GM19438 (cell line): Measurements from ENCODE around the gene OPRM1.
"Not testable (repeated sequence)": the region's sequence is repeated elsewhere in the genome, so short reads cannot be mapped to it uniquely, and the experiment has no call there.

Experiments used
- ATAC-seq: cut with Tn5 transposase; IDR thresholded peaks from one replicate; pipeline ENCODE4 v1.9.1; 2021; ENCODE audit warnings: low read depth; ENCODE audit not compliant: unreplicated experiment

OPRM1 gene

DNA sequence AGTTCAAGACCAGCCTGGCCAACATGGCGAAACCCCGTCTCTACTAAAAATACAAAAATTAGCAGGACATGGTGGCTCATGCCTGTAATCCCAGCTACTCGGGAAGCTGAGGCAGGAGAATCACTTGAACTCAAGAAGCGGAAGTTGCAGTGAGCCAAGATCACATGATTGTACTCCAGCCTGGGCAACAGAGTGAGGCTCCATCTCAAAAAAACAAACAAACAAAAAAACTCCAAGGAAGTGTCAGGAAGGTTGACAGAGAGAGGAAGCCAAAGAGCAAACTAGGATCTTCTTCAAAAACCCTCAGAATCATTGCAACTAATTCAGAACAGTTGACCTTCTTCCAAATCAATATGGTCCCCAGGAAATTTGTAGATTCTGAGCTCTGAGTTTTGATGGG lies 162.6 kb downstream of the OPRM1 start:
- ATAC-seq: not testable (repeated sequence)

DNA sequence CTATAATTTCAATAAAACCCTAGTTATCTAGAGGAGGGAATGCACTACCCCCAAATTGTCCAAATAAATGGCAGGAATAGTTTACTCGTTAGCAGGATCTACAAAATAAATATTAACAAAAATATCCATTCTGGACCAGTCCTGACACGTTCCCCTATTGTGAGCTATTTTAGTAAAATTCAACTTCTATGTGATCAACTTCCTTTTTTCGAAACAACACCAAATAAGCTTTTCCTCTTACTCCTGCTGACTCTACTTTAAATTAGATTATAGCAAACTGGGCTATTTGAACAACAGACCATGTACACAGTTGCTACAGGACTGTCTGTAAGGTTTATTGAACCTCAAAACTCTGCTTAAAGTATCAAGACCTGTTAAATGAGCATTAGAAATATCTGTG lies 163.3 kb downstream of the OPRM1 start:
- no peak for ATAC-seq

DNA sequence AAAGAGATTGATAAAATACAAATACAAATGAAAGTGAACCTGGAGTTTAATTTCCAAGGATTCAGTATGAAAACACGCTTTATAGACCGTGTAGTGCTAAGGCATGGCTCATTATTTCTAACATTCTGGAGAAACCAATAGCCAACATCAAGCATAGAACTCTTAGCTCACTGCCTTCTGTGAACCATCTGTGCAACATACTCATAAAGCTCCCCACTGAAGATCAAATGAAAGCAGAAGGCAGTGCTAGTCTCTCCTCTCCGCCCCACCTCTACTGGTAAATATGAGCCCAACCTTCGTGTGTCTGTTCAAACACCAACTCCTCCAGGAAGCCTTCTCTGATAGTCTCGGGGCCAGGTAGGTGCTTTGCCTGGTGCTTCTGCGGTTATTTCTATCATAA lies 163.9 kb downstream of the OPRM1 start:
- no peak for ATAC-seq

DNA sequence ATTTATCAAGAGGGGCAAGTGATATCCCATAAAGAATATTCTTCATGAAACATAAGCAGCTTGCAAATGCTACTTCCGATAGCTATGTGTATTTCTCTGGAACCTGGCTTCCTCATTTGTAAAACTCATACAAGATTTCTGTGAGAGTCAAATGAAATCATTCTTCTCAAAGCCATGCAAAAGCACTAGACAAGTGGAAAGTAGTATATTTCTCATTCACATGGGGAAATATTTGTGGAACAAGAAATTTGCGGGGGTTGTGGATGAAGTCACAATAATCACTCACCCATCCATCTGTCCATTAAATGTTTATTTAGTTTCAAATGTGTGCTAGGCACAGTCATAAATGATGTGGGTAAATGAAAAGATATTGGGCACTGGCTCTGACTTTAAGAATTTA lies 167.1 kb downstream of the OPRM1 start:
- no peak for ATAC-seq

DNA sequence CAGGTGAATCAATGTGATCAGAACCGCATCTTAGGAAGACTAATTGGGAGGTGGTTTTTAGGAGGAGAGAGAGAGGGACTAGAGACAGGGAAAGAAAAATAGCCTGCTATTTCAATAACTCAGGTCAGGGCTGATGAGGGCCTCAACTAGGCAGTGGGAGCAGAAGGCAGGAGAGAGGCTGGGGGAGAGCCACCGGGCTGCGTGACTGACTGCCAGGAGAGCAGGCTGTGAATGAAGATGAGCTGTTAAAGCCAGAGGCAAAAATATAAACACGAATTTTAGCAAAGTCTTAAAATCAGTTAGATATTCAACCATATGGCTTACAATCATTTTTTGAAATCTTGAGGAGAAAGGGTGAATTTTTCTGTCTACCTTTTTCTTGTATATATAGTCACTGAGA lies 168.0 kb downstream of the OPRM1 start:
- no peak for ATAC-seq

DNA sequence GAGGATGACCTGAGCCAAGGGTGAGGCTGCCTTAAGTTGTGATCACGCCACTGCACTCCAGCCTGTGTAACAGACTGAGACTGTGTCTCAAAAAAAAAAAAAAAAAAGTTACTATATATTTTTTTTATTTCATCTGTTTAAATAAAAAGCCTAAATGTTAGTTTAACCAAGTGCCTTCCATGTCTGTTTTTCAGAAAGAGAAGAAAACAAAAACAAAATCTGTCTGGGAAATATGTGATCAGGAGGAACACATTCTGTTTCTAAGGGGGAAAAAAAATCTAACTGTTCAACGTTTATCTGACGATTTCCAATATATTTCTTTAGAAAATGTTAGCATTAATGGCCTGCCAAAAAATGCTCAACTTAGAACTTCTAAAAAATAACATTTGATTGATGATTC lies 170.5 kb downstream of the OPRM1 start:
- no peak for ATAC-seq

DNA sequence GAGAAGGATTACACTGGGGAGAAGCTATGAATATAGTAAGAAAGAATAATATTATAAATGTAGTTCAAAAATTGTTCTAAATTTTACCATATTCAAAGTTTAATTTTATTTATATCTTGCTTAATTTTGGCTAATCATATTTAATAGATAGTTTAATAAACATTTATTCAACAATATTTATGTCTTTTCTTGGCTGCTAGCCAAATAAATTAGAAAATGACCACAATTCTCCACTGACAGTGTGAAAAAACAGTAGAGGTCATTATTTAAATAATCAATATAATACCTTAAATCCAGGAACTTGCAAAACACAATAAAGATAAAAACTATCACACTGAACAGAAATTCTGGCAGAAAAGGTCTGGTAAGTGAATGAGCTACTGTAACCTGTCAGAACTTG lies 171.6 kb downstream of the OPRM1 start:
- ATAC-seq: no peak

DNA sequence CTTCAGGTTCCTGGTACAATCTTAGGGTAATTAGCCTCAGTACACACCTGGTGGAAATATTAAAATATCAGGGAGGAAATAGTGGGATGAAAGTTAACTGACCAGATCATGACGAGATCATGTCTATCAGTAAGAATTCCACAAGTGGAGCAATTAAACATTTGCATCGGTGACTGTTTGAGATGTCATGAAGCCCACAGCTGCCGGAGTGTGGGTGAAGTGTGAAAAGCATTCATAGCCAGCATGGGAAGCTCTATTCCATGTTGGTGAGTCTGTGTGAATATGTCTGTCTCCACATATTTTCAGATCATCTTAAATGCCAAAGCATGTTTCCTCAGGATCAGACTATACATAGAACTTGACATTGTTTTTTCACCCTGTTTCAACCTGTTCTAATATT lies 174.7 kb downstream of the OPRM1 start:
- no peak for ATAC-seq

DNA sequence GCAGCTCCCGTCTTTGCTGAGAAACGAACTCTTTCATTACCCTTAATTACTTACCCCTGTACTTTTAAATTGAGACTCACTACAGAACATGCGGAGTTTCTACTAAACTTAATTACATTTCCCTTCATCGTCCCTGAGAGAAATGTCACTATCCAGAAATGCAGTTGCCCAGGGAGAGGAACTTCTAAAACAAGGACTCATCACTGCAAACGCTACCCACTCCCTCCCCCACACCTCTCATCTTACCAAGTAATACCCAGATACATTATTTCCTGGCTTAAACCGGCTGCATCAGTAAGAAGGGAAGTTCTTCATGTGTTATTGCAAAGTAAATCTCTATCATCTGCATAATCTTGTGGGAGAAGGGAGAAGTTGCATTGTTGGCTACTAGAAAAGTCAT lies 179.3 kb downstream of the OPRM1 start:
- ATAC-seq: no peak

DNA sequence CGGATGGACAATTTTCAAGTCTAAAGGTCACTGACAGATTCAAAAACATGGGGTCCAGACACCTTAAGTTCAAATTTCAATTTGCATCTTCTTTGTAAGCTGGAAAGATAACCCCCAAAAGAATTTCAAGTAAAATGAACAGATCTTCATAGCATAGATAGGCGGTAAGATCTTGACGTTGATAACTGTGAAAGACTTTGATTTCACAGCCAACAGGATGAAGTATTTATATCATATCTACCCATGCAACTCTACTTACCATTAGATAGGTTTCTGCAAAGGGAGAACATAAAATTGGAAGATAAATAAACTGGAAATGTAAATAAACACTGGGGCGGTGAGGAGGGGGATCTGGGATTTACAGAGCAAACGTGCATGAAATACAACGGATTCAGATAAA lies 179.7 kb downstream of the OPRM1 start:
- ATAC-seq: no peak

DNA sequence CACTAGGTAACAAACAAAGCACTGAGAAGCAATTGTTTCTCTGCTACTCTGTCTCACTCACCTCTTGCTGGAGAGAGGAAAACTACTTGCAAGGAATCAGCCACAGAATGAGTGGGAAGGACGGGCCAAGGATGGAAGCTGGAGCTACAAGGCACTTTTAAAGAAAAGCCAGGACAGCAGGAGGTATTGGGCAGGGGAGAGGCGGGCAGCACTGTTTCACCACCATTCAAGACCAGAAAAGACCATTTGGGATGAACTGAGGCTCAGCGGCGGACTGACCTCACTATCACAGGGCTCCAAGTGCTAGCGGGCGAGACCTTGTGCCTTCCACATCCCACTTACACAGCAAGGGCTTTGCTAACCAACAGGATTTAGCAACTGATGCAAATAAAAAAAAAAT lies 180.2 kb downstream of the OPRM1 start:
- no peak for ATAC-seq

DNA sequence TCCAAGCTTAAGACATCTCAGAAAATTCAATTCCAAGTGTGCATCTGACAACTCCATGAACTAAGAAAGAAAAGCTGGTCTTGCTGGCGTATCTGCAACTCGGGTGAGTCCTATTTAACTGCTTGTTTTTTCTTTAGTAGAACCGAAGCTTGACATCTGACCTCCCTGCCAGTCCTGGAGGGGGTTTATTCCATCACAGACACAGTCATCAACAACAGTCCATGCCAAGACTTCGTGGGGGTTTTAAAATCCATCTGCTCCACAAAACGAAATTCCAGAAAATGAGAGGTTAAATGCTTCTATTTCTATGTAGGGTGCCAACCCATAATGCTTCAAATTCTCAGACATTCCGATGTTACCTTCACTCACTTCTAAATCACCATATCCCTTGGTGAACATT lies 183.7 kb downstream of the OPRM1 start:
- no peak for ATAC-seq

DNA sequence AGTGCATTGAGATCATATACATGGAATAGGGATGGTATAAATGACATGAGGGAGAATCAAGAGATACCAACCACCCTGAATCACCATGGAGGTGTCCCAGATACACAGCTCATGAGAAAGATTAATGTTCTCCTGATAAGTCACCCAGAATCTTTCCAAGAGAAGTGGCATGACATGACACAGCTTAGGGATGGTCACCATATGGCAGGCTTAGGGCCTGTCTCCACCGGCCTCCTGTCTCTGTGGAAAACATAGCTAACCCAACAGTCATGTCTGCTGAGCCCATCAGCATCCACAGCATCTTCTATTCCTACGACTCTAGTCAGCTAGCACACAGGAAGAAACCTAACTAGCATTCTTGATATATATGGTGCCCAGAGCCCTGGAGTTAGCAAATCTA lies 184.3 kb downstream of the OPRM1 start:
- ATAC-seq: no peak

DNA sequence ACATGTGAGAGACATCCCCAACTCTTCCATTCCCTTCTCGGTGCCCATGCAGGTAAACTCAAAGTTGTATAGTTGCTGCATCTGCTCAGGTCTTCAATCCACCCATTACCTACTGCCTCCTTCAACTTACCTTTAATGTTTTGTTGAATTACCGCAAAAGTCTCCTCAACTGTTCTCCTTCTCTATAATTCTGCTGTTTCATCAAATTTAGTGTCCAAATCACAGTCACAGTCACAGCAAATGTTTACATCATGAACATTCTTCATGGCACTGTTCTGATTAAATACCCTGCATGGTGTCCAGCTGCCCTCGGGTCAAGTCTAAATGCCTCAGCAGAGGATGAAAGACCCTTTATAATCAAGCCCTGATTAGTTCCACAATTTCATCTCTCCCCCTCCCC lies 187.4 kb downstream of the OPRM1 start:
- ATAC-seq: no peak

DNA sequence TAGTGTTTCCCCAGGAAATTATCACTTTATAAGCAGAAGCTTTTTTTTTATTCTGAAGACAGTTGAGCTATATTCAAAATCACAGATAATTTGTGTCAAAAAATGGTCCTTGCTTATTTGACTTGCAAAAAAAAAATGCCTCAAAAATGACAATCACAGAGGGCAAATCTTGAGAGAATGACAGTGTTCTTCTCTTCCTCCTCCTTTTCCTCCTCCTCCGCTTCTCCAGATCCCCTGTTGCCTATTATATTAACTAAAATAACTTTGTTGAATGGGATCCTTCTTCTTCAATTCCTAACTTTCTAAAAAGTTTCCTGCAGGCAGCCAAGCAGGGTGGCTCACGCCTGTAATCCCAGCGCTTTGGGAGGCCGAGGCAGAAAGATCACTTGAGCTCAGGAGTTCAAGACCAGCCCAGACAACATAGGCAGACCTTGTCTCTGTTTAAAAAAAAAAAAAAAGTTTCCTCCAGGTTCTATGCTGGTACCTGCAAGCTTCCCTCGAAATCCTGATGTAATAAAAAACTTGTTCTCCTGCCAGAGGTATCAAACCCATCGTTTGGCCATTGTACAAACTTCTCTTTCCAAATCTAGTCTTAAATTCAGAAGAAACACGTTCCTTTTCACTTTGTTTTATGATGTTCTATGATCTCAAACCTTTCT lies 189.0 kb downstream of the OPRM1 start:
- ATAC-seq: no peak

DNA sequence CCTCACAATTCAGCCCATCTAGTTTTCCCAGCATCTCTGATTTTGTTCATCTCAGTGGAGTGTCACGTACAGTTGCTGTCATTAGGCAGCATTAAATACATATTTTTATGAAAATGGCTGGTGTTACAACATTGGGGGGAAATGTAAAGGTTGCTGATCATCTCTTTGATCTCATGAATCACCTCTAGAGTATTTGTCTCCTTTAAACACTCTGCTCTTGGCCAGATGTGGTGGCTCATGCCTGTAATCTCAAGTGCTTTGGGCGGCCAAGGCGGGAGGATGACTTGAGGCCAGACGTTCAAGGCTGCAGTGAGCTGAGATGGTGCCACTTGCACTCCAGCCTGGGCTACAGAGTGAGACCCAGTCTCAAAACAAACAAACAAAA lies 189.5 kb downstream of the OPRM1 start:
- ATAC-seq: no peak

DNA sequence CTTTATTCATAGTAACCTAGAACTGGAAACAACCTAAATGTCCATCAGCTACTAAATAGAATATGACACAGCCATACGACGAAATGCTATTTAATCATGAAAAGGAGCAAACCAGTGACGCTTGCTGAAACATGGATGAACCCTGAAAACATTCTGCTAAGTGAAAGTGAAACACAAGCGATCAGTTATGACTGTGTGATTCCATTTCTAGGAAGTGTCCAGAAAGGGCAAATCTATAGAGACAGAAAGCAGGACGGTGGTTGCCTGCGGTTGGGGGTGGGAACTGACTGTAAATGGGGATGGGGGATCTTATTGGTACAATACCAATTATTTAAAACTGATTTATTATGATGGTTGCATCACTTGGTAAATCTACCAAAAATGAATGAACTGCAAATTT lies 190.7 kb downstream of the OPRM1 start:
- ATAC-seq: peak; percentile 48

DNA sequence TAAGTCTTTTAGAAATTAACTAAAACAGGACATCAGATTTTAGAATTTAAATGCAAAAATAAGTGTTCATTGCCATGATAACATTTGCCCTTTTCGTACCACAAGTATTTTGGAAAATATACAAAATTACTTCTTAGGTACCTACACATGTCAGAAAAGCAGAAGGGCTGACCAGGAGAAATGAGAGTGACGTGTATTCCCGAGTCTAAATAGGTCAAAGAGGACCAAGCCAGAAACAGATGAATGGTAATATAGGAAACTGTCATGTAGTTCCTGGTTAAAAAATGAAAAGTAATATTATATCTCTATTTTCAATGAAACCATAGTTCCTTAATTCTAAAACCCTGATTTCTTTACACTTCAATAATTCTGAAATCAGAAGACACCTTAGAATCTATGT lies 191.4 kb downstream of the OPRM1 start:
- ATAC-seq: no peak

DNA sequence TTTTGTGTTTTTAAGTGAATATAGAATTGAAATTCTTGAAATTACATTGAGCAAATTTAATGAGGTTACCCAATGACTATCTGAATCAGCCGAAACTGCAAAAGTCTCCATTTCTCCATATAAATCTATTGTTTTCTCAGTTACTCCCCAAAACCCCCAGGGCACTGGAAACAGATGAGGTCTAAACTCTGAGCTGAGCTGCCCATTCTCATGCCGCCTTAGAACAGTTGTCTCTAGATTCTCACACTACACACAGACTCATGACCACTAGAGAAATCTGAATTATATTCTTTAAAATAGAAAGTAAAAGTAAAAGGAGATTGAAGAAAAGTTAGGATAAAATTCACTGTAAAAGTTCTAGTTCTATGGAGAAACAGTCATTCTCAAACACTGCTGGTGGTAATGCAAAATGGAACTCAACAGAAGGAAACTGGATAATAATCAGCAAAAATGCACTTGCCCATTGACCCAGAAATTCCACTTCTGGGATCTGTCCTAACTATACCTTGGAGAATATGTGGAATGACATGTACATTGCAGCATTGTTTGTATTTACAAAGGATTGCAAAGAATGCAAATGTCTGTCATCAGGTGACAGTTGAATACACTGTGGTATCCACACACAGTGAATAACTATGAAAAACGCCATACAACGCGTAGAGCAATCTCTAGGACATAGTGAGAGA lies 192.0 kb downstream of the OPRM1 start:
- no peak for ATAC-seq

DNA sequence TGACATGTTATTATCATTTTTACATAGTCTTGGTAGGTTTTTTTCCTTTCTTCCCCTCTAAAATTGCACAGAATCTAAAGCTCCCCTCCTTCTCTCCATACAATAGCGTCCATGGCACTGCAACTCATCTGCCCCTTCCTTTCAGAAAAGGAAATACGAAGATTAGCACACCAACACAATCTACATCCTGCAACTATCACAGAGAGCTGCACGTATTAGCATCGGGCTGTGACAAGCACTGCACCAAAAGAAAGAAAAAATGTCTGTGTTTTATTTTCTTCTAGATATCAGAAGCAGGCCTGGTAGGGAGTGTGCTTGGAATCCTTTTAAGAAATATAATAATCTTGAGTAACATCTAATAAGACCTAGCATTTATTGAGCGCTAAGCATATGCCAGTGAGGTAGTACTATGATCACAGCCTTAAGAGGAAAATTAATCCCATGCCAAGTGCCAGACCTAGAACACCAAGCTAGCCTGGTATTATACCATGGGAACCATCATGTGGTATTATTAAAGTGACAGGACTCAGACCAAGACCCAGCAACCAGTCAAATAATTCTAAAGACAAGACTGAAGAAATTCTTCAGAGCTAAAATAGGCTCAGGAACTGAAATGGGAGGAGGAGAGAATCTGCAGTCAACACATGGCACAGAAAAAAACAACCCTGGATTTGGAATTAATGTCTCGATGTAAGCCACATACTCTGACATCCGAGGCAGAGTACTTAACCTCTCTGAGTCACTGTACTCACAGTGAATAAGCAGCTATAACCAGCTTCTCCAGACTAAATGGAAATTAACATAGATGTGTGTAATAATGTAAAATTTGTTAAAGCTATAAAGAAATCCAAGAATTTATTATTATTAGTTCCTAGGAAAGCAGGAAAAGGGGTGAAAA lies 193.2 kb downstream of the OPRM1 start:
- ATAC-seq: no peak

DNA sequence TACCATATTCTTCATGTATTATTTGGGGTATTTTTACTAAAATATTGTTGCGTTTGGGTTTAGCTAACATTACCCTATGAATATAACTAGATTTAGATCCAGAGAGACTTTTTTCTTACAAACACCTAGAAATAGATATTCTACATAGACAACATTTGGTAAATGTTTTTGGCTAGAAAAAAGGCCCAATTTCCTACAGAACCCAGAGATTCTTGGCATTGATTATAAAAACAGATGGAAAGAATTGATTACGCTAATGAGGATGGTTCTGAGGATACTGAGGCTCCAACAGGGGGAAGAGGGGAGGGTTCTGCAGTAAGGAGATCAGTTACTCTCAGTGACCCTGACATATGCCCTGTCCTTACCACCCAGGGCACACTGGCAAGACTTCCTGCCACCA lies 194.3 kb downstream of the OPRM1 start:
- no peak for ATAC-seq
